A549 treated with dexamethasone at 1 μM for 4 hours (cell line): Measurements from ENCODE around the gene OR13F1. TPM values are rescaled to one million over a fixed set of nuclear protein-coding genes. Genes with fewer than 3 reads are reported as not detected.

ENCODE experiments used
- total RNA-seq: library from RNA; stranded (reverse); fragments of 200-300 nt; extraction: Qiagen RNA extraction; gene quantifications from 5 replicates; pipeline ENCODE4 v1.2.3, GENCODE V29; 2022

The OR13F1 gene
- not detected in 5 replicates for total RNA-seq

GRCh38 chr9:104503963-104504362 is at the start of gene OR13F1:
TSS of gene OR13F1 (plus strand) at chr9:104504263. CDS start at chr9:104504263, 0 bp downstream.

GRCh38 chr9:104527109-104527508 is 23.0 kb downstream of the OR13F1 start, which contains the start of gene OR13C4:
TSS of gene OR13C4 (minus strand) at chr9:104527209. CDS start at chr9:104527209, 0 bp downstream.

GRCh38 chr9:104536756-104537155 is 32.7 kb downstream of the OR13F1 start, which contains the start of gene OR13C3:
TSS of gene OR13C3 (minus strand) at chr9:104536856. CDS start at chr9:104536723, 133 bp downstream.

Other genes starting within 250 kb of the OR13F1 start
- not detected in 5 replicates for gene OR13C4, start 22.9 kb downstream of the OR13F1 start, total RNA-seq
- not detected in 5 replicates for gene OR13C3, start 32.6 kb downstream of the OR13F1 start, total RNA-seq
- not detected in 5 replicates for gene OR13C8, start 64.9 kb downstream of the OR13F1 start, total RNA-seq
- gene OR13C5, start 95.2 kb downstream of the OR13F1 start, total RNA-seq: not detected in 5 replicates
- gene OR13C2, start 101.4 kb downstream of the OR13F1 start, total RNA-seq: not detected in 5 replicates
- gene OR13C9, start 113.9 kb downstream of the OR13F1 start, total RNA-seq: not detected in 5 replicates
- not detected in 5 replicates for gene OR13D1, start 190.3 kb downstream of the OR13F1 start, total RNA-seq
- gene NIPSNAP3A, start 243.4 kb downstream of the OR13F1 start, total RNA-seq: 11.9 to 14.4 TPM (median 13.8 TPM) in 5 replicates